CD4-positive, alpha-beta T cell treated with Interleukin-4 for 4 hours (primary cell): ENCODE data around the gene TANK.
A peak's percentile ranks its signal among the peaks of the same experiment; 100 is the strongest.
"Not testable (repeated sequence)": the region's sequence is repeated elsewhere in the genome, so short reads cannot be mapped to it uniquely, and the experiment has no call there.

Experiments
- DNase-seq: peaks from one replicate; pipeline ENCODE4 v3.0.0-alpha.2; 2020

TANK gene, protein sequence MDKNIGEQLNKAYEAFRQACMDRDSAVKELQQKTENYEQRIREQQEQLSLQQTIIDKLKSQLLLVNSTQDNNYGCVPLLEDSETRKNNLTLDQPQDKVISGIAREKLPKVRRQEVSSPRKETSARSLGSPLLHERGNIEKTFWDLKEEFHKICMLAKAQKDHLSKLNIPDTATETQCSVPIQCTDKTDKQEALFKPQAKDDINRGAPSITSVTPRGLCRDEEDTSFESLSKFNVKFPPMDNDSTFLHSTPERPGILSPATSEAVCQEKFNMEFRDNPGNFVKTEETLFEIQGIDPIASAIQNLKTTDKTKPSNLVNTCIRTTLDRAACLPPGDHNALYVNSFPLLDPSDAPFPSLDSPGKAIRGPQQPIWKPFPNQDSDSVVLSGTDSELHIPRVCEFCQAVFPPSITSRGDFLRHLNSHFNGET

DNA sequence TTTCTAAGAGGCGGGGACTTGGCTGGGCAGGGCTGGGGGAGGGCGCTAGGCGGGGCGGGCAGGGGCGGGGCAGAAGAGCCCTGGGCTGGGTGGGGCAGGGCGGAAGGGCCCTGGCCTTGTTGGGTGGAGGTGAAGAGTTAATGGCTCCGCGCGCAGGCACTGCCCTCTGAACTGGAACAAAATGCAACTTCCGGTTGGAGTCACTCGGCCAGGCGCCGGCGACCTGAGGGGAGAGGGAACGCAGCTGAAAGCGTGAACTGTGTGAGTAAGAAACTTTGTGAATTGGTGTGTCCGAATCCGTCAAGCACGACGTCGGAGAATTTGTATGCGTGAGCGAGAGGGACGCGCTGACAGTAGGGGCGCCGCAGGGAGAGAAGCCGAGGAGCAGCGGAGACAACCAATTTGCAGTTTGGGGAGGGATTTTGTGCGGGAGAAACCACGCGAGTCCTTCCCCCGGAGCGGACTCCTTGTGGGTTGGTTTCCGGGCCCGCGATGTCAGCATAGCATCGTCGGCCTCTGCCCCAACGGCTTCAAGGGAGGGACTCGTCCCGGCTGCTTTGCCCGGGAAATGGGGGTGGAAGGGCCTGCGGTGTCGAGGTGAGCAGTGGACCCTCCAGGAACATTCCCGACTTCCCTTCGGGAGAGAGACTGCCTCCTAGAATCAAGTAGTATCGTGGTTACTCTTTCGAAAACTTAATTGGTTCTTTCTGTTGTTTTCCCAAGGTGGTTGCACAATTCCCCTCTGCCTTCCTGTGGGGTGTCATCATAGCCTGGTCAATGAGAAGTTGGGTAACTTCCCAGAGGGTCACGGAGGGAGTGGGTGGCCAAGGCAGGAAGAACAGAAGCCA lies at the start of gene TANK:
Gene TANK, plus strand, starts transcription at position 203 of the 848 bp plus-strand sequence. CDS start 19,235 bp downstream, outside the sequence.
- DNase-seq = peak; percentile 94

DNA sequence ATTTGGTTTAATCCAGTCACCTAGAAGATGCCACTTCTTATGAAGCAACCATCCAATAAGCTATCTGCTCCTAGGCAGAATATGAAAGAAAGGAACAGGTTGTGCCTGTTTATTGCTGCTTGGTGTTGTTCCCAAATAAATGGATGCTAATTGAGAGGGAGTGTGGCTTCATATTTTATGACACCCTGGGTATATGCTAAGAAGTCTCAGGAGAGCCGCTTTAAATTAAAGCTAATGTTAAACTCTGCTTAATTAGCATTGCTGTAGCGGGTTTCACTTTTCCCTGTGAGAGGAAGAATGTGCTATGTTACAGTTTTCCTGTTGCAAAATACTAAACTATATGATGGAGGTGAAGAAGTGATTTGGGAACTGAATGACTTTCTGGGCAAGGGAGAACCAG lies 48.7 kb upstream of the TANK start:
- DNase-seq = no peak

DNA sequence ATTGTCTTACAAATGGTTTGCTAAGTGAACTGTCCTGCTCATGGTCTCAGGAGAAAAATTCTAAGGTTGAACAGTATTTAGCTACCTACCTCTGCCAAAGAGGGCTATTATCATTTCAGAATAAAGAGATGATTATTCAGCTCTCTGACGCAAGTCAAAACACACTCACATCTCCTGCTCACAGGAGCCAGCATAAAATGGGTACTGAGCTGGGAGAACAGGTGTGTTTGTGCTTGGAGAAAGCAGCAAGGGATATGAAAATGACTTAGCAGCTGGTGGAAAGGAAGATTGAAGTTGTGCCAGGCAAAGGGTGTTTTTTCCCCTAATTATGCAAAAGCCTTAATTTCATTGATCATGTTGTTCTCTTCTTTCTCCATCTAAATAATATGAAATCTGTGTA lies 47.3 kb upstream of the TANK start:
- no peak for DNase-seq

DNA sequence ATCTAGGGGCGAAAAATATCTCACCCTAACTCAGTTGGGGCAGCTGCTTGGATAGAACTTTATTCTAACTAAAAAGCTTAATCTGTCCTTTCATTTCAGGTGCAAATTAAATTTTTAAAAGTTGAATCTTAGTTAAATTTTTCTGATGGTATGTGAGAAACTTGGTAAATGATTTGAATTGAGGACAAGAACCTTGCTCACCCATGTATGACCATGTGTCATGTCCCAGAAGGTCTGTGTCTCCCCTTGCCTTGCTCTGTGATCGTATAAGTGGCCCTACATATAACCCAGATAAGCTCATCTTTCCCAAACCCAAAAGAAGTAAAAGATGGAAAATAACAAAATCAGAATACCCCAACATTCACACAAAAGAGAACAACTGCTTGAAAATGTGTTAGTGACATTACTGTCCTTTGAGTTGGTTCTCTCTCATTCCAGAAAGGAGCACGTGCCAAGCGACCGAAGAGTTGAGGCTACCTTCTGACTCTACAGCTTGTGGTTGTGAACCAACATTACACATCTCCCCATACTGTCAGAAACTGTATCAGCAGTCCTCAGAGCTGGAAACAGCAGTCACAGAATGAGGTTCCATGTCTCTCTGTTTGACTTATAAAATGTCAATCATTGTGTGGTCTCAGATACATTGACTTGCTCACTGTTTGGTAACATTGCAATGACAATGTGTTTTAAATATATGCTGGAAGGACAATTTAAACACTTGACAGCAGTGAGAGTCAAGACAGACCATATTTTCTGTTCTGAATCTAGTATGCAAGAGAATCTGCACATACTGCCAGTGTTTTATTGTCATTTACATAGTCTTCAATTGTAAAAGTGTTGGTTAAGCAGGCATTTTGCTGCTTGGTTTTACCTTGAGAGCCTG lies 46.3 kb upstream of the TANK start:
- no peak for DNase-seq

DNA sequence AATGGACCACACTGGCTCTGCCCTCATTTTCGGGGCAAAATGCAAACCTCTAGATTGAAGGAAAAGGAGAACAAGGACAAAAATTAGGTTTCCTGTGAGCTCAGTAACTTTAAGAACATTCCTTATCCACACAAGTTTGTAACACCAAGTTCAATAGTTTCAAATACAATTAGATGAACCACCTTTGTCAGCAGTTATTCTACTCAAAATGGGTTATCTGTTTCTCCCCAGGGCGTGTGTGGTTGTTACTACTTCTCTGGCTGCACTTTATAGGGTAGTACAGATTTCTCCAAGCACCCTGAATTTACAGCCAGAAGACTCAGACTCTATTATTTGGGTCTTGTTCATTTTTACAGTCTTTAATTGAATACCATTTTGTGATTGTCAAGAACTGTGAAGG lies 45.0 kb upstream of the TANK start:
- DNase-seq = no peak

DNA sequence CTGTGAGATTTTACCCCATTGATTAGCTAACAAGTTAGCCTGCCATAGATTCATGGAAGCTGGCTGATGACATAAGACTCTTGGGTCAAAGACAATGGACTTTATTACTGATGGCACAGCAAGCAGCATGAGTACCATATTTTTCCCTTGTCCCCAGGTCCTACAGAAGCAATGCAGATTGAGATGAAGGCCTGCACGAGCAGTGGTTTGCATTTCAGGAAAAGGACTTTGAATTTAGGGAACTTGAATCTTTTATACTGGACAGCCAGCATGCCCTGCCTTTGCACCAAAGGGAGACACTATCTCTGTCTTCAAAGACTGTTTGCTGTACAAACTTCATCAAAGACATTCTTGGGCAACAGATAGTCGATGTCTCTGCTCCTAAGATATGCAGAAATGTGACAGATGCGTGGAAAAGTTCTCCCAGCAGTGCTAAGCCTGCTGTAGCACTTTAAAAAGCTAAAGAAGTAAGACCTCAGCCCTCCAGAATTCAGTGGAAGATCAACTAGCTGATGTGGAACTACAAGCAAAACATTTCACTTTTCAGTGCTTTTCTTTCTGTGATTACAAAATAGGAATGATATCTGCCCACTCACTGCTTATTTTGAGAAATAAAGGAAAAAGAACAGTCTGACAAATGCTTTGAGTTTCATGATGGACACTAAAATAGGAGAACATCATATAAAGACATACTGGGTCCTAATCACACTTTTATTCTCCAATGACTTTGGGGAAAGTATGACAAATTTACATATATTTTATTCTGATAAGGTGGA lies 44.4 kb upstream of the TANK start:
- DNase-seq = no peak

DNA sequence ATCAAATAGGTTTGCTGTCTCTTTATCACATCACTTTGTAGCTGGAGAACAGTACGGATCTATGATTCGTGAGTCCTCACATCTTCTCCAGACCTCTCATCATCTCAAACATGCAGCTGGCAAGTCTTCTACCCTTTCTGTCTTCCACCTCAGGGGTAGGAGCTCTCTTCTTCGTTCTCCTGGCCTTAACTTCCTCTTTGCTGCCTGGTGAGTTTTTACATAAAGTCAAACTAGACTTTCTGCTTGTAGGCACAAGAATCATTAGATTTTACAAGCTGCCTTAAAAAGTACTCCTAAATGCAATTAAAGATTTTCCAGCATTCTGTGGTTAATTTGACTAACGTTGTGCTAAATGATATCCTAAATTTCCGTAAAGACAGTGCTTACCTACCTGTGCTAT lies 43.7 kb upstream of the TANK start:
- DNase-seq = no peak

DNA sequence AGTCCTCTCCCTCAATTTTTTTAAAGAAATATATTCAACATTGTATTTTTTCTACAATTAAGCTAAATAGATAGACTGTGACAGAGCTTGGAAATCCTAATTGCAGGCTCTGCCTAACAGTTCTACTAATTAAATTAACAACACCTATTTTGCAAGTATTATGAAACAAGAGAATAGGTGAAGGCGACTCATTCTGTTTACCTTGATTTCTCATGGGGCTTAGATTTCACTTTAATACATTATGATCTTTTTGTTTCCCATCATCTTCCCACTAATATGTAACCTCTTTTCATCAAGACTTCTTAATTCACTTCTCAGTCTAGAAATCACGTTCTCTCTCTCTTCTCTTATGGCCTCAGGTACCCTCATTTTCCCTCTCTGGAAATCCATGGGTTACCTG lies 42.7 kb upstream of the TANK start:
- no peak for DNase-seq

DNA sequence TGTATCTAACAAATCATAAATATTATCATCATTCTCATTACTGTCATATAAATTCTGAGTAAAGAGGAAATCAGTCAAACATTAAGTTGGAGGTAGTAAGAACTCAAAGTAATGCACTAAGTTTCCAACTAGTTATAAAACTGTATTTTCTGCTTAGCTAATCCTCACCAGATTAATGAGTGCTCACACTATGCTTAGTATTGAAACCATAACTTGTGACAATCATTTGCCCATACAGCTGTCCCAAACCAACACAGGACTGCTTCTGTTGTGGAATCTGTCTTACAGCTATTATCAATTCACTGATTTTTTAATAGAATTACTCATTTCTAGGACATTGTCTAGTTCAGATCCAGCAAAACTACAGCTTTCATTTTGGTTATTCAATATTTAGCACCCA lies 41.5 kb upstream of the TANK start:
- DNase-seq = no peak

DNA sequence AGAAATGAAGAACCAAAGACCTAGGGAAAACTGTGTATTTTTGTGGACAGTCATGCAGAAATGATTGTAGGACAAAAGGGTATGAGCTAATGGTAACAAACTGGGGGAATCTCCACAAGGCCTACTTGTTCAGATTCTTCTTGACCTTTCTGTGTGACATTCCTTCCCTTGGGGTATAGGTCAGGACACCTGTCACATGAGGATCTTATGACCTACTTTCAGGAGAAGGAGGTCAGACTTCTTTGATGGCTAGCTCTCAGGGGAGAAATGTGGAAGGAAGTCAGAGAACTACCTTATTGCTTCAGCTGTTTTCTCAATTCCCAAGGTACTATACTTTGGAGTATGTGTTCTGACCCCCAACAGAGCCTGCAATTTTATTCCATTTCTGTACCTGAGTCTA lies 40.7 kb upstream of the TANK start:
- DNase-seq = no peak

DNA sequence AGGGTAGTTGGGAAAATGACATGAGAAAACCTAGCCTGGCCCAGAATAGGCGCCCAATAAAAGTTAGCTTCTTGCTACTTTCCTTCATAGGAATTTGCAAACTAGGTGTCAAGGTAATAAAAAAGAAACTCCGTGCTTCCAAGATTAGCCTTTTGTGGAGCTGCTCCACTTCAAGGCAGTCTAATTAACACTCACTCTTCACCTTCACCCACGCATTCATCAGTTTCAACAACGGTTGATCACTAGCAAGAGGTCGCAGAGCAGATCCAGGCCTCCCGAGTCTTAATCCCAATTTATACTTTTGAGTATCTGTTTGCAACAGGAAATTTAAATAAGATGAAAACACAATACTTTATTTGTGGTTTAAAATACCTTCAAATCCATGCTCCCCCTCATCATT lies 39.5 kb upstream of the TANK start:
- no peak for DNase-seq

DNA sequence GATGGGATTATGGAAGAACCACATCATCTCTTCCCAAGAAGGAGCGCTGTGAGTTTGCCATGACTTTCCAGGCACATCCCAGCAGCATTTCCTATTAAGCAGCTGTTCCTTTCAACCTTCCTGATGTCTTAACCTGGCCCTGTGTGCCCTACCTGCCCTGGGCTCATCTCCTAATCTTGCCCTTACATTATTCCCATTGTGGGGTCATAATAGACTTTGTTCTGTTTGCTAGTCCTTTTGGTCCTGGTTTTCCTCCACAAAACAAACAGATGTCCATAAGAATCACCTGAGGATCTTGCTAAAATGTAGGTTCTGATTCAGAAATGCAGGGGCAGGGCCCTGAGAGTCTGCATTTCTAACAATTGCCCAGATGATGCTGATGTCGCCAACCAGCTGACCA lies 38.6 kb upstream of the TANK start:
- no peak for DNase-seq

DNA sequence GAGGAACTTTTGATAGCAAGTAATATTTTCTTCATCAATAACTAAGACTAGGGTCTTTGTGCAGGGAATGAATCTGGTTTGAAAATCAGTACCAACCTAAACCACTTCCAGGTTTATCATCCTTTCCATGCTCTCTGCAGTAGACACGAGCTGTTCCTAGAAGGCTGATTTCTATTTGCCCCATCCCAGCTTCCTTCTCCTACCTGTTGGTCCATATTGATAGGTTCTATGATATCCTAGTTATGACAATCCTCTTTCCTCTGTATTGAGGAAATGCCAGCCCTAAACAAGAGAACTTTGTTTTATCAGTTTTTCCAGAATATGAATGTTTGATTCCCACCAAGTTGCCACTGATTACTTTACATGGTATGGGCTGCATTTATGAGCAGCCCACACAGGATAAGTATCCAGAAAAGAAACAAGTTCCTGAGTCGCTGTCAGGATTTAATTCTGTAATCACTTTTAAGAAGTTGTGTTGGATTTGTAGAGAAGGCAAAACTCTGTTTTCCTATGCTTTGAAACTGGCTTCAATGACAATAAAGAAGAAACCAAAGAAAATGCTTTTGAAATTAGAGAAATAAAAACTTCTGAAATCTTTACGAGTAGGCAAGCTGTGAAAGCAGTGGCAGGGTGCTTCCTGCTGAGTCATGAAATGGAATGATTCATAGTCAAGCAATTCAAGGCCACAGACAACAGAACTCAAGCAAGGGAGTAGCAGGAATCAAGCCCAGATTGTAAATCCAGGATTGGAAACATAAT lies 37.3 kb upstream of the TANK start:
- peak; percentile 48 for DNase-seq

DNA sequence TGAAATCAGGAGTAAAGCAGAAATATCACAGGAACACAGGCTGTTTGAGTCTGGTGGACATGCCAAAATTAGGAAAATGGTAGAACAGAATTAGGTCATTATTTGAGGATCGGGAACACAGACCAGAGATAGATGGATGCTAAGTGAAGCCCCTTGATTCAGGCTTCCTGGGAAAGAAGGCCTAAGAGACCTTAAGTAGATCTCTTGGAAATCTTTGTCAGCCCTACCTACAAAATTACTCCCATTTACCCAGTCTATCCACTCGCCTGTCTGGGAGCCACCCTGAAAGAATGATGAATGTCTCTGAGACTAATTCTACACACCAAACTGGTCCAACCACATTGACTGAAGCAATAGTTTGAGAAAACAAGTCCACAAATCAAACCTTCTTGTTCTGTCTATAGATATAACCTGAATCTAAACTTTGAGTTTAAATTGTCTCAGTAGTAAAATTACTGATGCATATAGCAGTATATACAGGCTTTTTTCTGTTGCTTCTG lies 36.6 kb upstream of the TANK start:
- DNase-seq = no peak

DNA sequence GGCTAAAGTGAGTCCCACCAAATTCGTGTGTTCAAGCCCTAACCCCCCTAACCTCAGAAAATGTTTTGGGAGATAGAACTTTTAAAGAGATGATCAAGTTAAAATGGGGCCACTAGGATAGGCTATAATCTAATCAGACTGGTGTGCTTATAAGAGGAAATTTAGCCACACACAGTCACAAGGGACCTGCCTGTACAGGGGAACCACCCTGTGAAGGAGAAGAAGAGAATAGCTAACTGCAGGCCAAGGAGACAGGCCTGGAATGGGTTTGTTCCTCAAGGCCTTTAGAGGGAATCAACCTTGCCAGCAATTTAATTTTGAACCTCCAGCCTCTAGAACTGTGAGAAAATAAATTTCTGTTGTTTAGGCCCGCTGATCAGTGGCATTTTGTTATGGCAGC lies 36.0 kb upstream of the TANK start:
- DNase-seq = no peak

DNA sequence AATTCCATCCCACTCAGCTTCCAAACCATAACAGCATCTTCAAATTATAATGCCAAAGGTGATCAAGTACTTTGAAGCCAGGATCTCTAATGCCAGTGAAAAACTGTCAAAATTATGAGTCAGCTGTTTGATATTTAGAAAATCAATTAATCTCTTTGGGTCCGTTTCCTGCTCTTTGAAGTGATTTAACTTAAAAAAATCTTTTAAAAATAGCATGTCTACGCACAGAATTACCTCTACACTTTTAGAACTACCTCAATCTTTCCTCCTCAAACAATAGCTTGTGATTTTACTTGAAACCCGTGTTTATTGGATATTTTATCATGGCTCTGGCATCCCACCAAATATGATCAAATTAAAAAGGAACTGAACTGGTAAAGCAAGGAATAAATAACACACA lies 31.3 kb upstream of the TANK start:
- no peak for DNase-seq

DNA sequence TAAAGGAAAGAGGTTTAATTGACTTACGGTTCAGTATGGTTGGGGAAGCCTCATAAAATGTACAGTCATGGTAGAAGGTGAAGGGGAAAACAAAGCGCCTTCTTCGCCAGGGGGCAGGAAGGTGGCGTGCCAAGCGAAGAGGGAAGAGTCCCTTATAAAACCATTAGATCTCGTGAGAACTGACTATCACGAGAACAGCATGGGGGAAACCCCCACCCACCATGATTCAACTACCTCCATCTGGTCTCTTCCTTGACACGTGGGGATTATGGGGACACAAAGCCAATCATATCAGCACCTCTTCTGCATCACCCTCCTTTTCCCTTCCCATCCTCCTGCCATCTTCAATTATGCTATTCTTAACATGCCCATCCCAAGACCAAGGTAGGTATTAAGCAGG lies 29.9 kb upstream of the TANK start:
- no peak for DNase-seq

DNA sequence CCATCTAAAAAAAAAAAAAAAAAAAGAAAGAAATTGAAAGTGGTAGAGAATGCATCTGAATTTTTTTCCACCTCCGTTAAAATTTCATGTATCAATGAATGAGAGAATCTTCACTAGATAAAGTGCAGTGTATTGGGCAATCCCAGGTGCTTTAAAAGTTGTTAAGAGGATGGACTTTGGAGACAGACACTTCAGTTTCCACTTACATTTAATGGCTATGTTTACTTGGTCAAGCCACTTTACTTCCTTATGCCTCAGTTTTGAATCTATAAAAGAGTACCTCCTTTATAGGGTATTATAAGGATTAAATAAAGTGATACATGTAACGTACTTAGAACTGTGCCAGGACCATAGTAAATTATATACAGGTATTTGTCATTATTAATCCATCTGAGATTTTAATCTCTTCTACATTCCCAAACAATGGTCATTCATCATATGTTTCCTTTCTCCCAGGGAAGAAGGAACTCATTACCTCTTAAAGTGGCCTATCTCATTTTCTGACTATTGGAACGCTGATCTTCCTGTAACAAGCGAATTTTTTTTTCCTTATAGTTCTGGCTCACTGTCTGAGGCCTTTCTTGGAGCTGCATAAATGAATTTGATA lies 29.1 kb upstream of the TANK start:
- no peak for DNase-seq

DNA sequence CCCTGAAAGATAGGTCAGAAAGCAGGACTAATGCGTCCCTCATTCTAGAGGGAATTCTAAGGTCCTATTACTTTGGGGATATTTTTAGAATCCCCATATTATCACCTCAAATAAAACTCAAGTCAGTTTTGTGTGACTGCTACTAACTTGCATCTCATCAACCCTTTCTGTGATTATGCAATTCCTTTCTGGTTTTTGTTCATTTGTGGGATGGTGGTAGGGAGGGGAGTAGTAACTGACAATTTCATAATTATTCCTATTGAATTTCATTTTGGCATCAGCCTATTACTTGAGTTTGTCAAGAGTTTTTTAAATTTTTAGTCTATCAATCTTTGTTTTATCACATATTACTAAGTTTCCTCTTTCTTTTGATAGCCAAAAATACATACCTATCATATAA lies 28.4 kb upstream of the TANK start:
- no peak for DNase-seq

DNA sequence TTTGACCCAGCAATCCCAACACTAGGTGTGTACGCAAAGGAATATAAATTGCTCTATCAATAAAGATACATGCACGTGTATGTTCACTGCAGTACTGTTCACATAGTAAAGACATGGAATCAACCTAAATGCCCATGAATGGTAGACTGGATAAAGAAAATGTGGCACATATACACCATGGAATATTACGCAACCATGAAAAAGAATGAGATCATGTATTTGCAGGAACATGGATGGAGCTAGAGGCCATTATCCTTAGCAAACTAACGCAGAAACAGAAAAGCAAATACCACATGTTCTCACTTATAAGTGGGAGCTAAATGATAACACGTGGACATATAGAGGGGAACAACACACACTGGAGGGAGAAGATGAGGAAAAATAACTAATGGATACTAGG lies 27.8 kb upstream of the TANK start:
- not testable (repeated sequence) for DNase-seq

DNA sequence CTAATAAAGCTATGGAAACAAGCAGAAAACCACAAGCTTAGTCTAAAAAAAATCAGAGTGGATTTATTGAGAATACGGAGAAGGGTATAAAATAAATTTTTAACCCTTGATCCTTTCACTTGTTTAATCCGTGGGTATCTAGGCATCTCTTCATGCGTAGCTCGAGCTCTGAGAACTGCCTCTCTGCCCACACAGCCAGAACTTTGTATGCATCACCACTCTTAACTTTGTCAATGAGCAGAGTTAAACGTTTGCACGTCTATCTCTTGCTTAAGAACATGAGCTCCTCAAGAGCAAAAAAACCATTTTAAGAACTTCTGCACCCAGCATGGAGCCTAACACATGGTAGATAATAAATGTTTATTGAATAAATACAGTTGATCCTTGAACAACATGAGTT lies 26.9 kb upstream of the TANK start:
- DNase-seq = no peak
